CD4-positive, alpha-beta T cell treated with Interleukin-2 at 100 ng/mL for 4 hours (primary cell): ENCODE data around the gene CER1.
"Not testable (repeated sequence)": the region's sequence is repeated elsewhere in the genome, so short reads cannot be mapped to it uniquely, and the experiment has no call there.

Experiments
- DNase-seq: peaks from one replicate; pipeline ENCODE4 v3.0.0-alpha.2; 2020; ENCODE audit warnings: low spot score

The CER1 gene

GRCh38 chr9:14715102-14715501, 7.4 kb downstream of the CER1 start:
- DNase-seq: no peak

- DNase-seq: no peak
These were observed 9.3 kb downstream of the CER1 start for GRCh38 chr9:14713187-14713767.

- no peak for DNase-seq
These were observed 11.7 kb downstream of the CER1 start for GRCh38 chr9:14710804-14711203.

- DNase-seq: no peak
These were observed 15.9 kb downstream of the CER1 start for GRCh38 chr9:14706530-14707140.

GRCh38 chr9:14705079-14705478, 17.5 kb downstream of the CER1 start:
- DNase-seq: no peak

GRCh38 chr9:14704281-14704680, 18.3 kb downstream of the CER1 start:
- no peak for DNase-seq

- DNase-seq: no peak
These were observed 20.3 kb downstream of the CER1 start for GRCh38 chr9:14702200-14702720.

GRCh38 chr9:14693251-14693861, 29.2 kb downstream of the CER1 start, which contains the start of gene ZDHHC21:
ZDHHC21 (minus strand) TSS chr9:14693432; CDS start chr9:14674340, 19,092 bp downstream.
- peak; percentile 46 for DNase-seq

GRCh38 chr9:14692470-14693250, 29.9 kb downstream of the CER1 start:
- peak; percentile 21 for DNase-seq

- DNase-seq: no peak
These were observed 31.4 kb downstream of the CER1 start for GRCh38 chr9:14690948-14691730.

GRCh38 chr9:14687042-14687719, 35.4 kb downstream of the CER1 start:
- DNase-seq: no peak

- DNase-seq: no peak
These were observed 36.4 kb downstream of the CER1 start for GRCh38 chr9:14686168-14686567.

- not testable (repeated sequence) for DNase-seq
These were observed 39.9 kb downstream of the CER1 start for GRCh38 chr9:14682616-14683015.

- no peak for DNase-seq
These were observed 43.8 kb downstream of the CER1 start for GRCh38 chr9:14678776-14679175.

- DNase-seq: no peak
These were observed 44.7 kb downstream of the CER1 start for GRCh38 chr9:14677872-14678271.

- no peak for DNase-seq
These were observed 45.1 kb downstream of the CER1 start for GRCh38 chr9:14677396-14677795.

GRCh38 chr9:14674630-14675029, 47.9 kb downstream of the CER1 start:
- DNase-seq: no peak

- DNase-seq: no peak
These were observed 51.2 kb downstream of the CER1 start for GRCh38 chr9:14671377-14671776.

GRCh38 chr9:14670718-14671117, 51.8 kb downstream of the CER1 start:
- DNase-seq: no peak
